Activated T-cell treated with anti-CD3 and anti-CD28 coated beads for 1 hour (primary cell): Measurements from ENCODE around the gene PDE6B.
"Not testable (repeated sequence)": the region's sequence is repeated elsewhere in the genome, so short reads cannot be mapped to it uniquely, and the experiment has no call there.

Experiments
- DNase-seq: peaks from one replicate; pipeline ENCODE4 v3.0.0-alpha.2; 2020; ENCODE audit warnings: low read depth

Gene PDE6B

GRCh38 chr4:624705-625590 lies at the start of gene PDE6B:
Gene PDE6B (plus strand): TSS chr4:625573. CDS start chr4:625627, 54 bp downstream.
- no peak for DNase-seq

GRCh38 chr4:576245-576821 lies 49.0 kb upstream of the PDE6B start, which contains the start of gene TMEM271:
Gene TMEM271 (minus strand): TSS chr4:576295. CDS start chr4:576062, 233 bp downstream.
- no peak for DNase-seq

- no peak for DNase-seq
Observed at GRCh38 chr4:576991-577498, 48.3 kb upstream of the PDE6B start.

- no peak for DNase-seq
Observed at GRCh38 chr4:577499-578450, 47.6 kb upstream of the PDE6B start.

GRCh38 chr4:578451-579443 lies 46.6 kb upstream of the PDE6B start:
- DNase-seq = no peak

GRCh38 chr4:579543-580175 lies 45.7 kb upstream of the PDE6B start:
- no peak for DNase-seq

- DNase-seq = no peak
Observed at GRCh38 chr4:581181-581580, 44.2 kb upstream of the PDE6B start.

GRCh38 chr4:581753-582361 lies 43.5 kb upstream of the PDE6B start:
- DNase-seq = no peak

GRCh38 chr4:583820-584219 lies 41.6 kb upstream of the PDE6B start:
- DNase-seq = no peak

GRCh38 chr4:587671-588350 lies 37.6 kb upstream of the PDE6B start:
- no peak for DNase-seq

GRCh38 chr4:588351-588849 lies 37.0 kb upstream of the PDE6B start:
- DNase-seq = no peak

GRCh38 chr4:589219-589963 lies 36.0 kb upstream of the PDE6B start:
- no peak for DNase-seq

GRCh38 chr4:590313-590841 lies 35.0 kb upstream of the PDE6B start:
- DNase-seq = no peak

GRCh38 chr4:592178-592577 lies 33.2 kb upstream of the PDE6B start:
- not testable (repeated sequence) for DNase-seq

GRCh38 chr4:592825-593520 lies 32.4 kb upstream of the PDE6B start:
- no peak for DNase-seq

GRCh38 chr4:598925-599324 lies 26.4 kb upstream of the PDE6B start:
- DNase-seq = no peak

- DNase-seq = no peak
Observed at GRCh38 chr4:600166-600565, 25.2 kb upstream of the PDE6B start.
